Endothelial cell of umbilical vein (primary cell): ENCODE data around the gene CPPED1. TPM values are rescaled to one million over a fixed set of nuclear protein-coding genes. Genes with fewer than 3 reads are reported as not detected.

ENCODE experiments used
- BruUV-seq: library from RNA; stranded (reverse); fragments of 400-500 nt; replicated peaks from 2 replicates; lab custom pipeline; 2021; lab: Mats Ljungman, UMichigan
- CTCF ChIA-PET: fragments of 300-600, 350-600 bp; sonication (Branson Sonifier 250); formaldehyde crosslinking; loops from one replicate; lab custom pipeline; 2021; ENCODE audit warnings: antibody characterized with exemption, inconsistent platforms; lab: Charles Lee
- POLR2A ChIA-PET: fragments of 300-600, 350-600 bp; sonication (Branson Sonifier 250); formaldehyde crosslinking; loops from one replicate; lab custom pipeline; 2021; ENCODE audit warnings: antibody characterized with exemption, inconsistent platforms; lab: Charles Lee
- DNase-seq: peaks from one replicate; pipeline ENCODE4 v3.0.0-alpha.2; 2011; ENCODE audit warnings: low read depth, low spot score
- FAIRE-seq: peaks from 2 replicates; lab custom pipeline; 2011; peaks lifted over from hg19 to GRCh38; lab: Jason Lieb, UNC
- H2AFZ ChIP-seq: 2 replicates; pipeline ENCODE4 v1.6.0; 2012; ENCODE audit warnings: low read depth, low read length, control low read depth, inconsistent platforms
- H3K27ac ChIP-seq: 2 replicates; pipeline ENCODE4 v1.5.1; 2011; ENCODE audit warnings: low read depth, mild to moderate bottlenecking, control low read depth, low read length, moderate library complexity; ENCODE audit not compliant: insufficient read depth
- H3K27me3 ChIP-seq, 2 experiments: 2 replicates each; pipeline versions ENCODE4 v1.6.0 to v1.6.1; 2011; ENCODE audit warnings: low read length in 2 of 2, mixed read lengths in 1 of 2; ENCODE audit not compliant: control insufficient read depth in 2 of 2, insufficient read depth in 2 of 2
- H3K36me3 ChIP-seq, 2 experiments: 2 replicates in 1 of 2; 3 replicates in 1 of 2; pipeline ENCODE4 v1.5.1; 2011; ENCODE audit warnings: low read length in 2 of 2, mild to moderate bottlenecking in 1 of 2, moderate library complexity in 1 of 2; ENCODE audit not compliant: control insufficient read depth in 2 of 2, insufficient read depth in 2 of 2; ENCODE audit errors: extremely low read depth in 1 of 2
- H3K4me1 ChIP-seq: 3 replicates; pipeline ENCODE4 v1.5.1; 2011; ENCODE audit warnings: mild to moderate bottlenecking, low read length; ENCODE audit not compliant: control insufficient read depth, insufficient read depth; ENCODE audit errors: extremely low read depth
- H3K4me2 ChIP-seq: 2 replicates; pipeline ENCODE4 v1.6.1; 2011; ENCODE audit warnings: low read length, control low read depth, mixed read lengths; ENCODE audit not compliant: insufficient read depth
- H3K4me3 ChIP-seq, 3 experiments: fragments of 200-600 bp in 1 of 3; sonication (generic), shearing (Covaris generic) in 1 of 3; replicated peaks in 1 of 3; 2 replicates each; pipeline ENCODE4 v1.5.1; 2011 to 2016; ENCODE audit warnings: control low read depth in 3 of 3, low read length in 3 of 3, mild to moderate bottlenecking in 2 of 3, inconsistent platforms in 1 of 3, low read depth in 1 of 3, moderate library complexity in 1 of 3; ENCODE audit not compliant: insufficient read depth in 1 of 3
- H3K79me2 ChIP-seq: 2 replicates; pipeline ENCODE4 v1.6.0; 2012; ENCODE audit warnings: low read length, inconsistent platforms; ENCODE audit not compliant: control insufficient read depth, insufficient read depth
- H3K9ac ChIP-seq: replicated peaks from 2 replicates; pipeline ENCODE3; 2011; ENCODE audit warnings: low read length, control low read depth; ENCODE audit not compliant: insufficient read depth; ENCODE audit errors: extremely low read depth
- H3K9me1 ChIP-seq: replicated peaks from 3 replicates; pipeline ENCODE4 v1.6.0; 2011; ENCODE audit warnings: mild to moderate bottlenecking, low read length; ENCODE audit not compliant: control insufficient read depth, insufficient read depth; ENCODE audit errors: extremely low read depth
- H3K9me3 ChIP-seq: replicated peaks from 2 replicates; pipeline ENCODE4 v1.5.1; 2012; ENCODE audit warnings: low read length, inconsistent platforms; ENCODE audit not compliant: control insufficient read depth, insufficient read depth
- H4K20me1 ChIP-seq: replicated peaks from 2 replicates; pipeline ENCODE3; 2011; ENCODE audit warnings: mild to moderate bottlenecking, low read length; ENCODE audit not compliant: control insufficient read depth, insufficient read depth; ENCODE audit errors: extremely low read depth
- CTCF ChIP-seq, 2 donors: IDR thresholded peaks; 1 replicate in 1 of 2; 2 replicates in 1 of 2; pipeline ENCODE4 v1.5.1; 2011; ENCODE audit warnings: low read length in 2 of 2, mild to moderate bottlenecking in 2 of 2, moderate library complexity in 2 of 2, control low read depth in 1 of 2, inconsistent platforms in 1 of 2, low read depth in 1 of 2; ENCODE audit not compliant: insufficient read depth in 1 of 2; ENCODE audit errors: extremely low read depth in 1 of 2
- GATA2 ChIP-seq: IDR thresholded peaks from 2 replicates; pipeline ENCODE4 v1.7.0; 2011; ENCODE audit warnings: low read depth, mild to moderate bottlenecking, moderate library complexity, mixed read lengths, low read length; ENCODE audit not compliant: insufficient read length, insufficient read depth
- JUN ChIP-seq: IDR thresholded peaks from 2 replicates; pipeline ENCODE4 v1.6.1; 2011; ENCODE audit warnings: borderline replicate concordance, low read depth; ENCODE audit not compliant: insufficient read length, insufficient read depth
- MAX ChIP-seq: IDR thresholded peaks from 2 replicates; pipeline ENCODE4 v1.6.1; 2011; ENCODE audit not compliant: insufficient read depth, insufficient read length
- POLR2A ChIP-seq: IDR thresholded peaks from 2 replicates; pipeline ENCODE4 v1.6.1; 2012; ENCODE audit warnings: low read depth, mild to moderate bottlenecking, control low read depth, low read length
- POLR2AphosphoS5 ChIP-seq: IDR thresholded peaks from 2 replicates; pipeline ENCODE4 v1.6.1; 2012; ENCODE audit warnings: low read depth, mild to moderate bottlenecking, control low read depth, low read length, moderate library complexity; ENCODE audit not compliant: insufficient read depth
- dilution Hi-C: fragments of 300-500 bp; cut with MboI; formaldehyde crosslinking; loops from one replicate; pipeline ENCODE4 v1.15.0; 2019; ENCODE audit warnings: low sequenced_read_pairs; ENCODE audit not compliant: extremely low pct_ligation_motif_present
- intact Hi-C: fragments of 100-400 bp; cut with micrococcal nuclease; formaldehyde crosslinking; loops from one replicate; pipeline ENCODE4 v1.10.0; 2022
- polyA plus RNA-seq, 4 experiments: library from polyadenylated mRNA; depleted of rRNA in 3 of 4; stranded (reverse) in 3 of 4; unstranded in 1 of 4; fragments of >200 nt; gene quantifications; 2 replicates each; pipeline versions ENCODE4 v1.2.1 to v1.2.3, GENCODE V29; 2011 to 2012; ENCODE audit warnings: missing spikeins in 1 of 4
- total RNA-seq: library from RNA; stranded (reverse); gene quantifications from 2 replicates; pipeline ENCODE4 v1.2.3, GENCODE V29; 2021

Gene CPPED1
- total and polyA plus RNA-seq, 2 donors (not counting 3 experiments of a cell fraction or from before 2014, with no cell fraction given) = 27.9 to 59.3 TPM

GRCh38 chr16:12637002-12637401 lies 166.7 kb downstream of the CPPED1 start:
- H3K4me1 ChIP-seq = no peaks in the 10 kb centered on the region
- no peak overlapping the region for H3K27ac ChIP-seq
- FAIRE-seq (no peak), DNase-seq (no peak)
- H4K20me1 ChIP-seq = no peaks in the 10 kb centered on the region
- H3K27me3 ChIP-seq = no peaks in the 10 kb centered on the region
- H3K9me1 ChIP-seq = no peaks in the 10 kb centered on the region
- no TSS peak for BruUV-seq
- intact Hi-C loops (no loop called here), dilution Hi-C loops (no loop called here)
- no peaks in the 10 kb centered on the region for H3K36me3 ChIP-seq
- no peak for TF ChIP-seq POLR2A
- no peak for TF ChIP-seq MAX
- TF ChIP-seq JUN = no peak
- TF ChIP-seq GATA2 = no peak
- TF ChIP-seq POLR2AphosphoS5 = no peak
- TF ChIP-seq CTCF (IDR thresholded peaks at IDR 0.05; ENCODE audit: extremely low read depth in 1 of 2, insufficient read depth in 1 of 2, low read depth in 1 of 2, low read length in 2 of 2) = no peak
- no peak overlapping the region for H2AFZ ChIP-seq
- ChIA-PET POLR2A (no interaction called here), CTCF (no interaction called here)
- H3K4me2 ChIP-seq = no peak overlapping the region
- H3K9ac ChIP-seq = no peak overlapping the region
- no peak overlapping the region for H3K4me3 ChIP-seq
- H3K79me2 ChIP-seq = no peaks in the 10 kb centered on the region
- H3K9me3 ChIP-seq = no peaks in the 10 kb centered on the region

- DNase-seq (no peak), FAIRE-seq (no peak)
- no peak overlapping the region for H3K4me2 ChIP-seq
- no peak overlapping the region for H3K4me3 ChIP-seq
- no TSS peak for BruUV-seq
- no peak overlapping the region for H3K27ac ChIP-seq
- H4K20me1 ChIP-seq = no peaks in the 10 kb centered on the region
- peaks cover 7% of the 10 kb centered on the region for H3K4me1 ChIP-seq
- TF ChIP-seq JUN (no peak), MAX (no peak), POLR2A (no peak)
- no peaks in the 10 kb centered on the region for H3K27me3 ChIP-seq
- no peak overlapping the region for H3K9ac ChIP-seq
- ChIA-PET CTCF (no interaction called here), POLR2A (no interaction called here)
- dilution Hi-C loops (no loop called here), intact Hi-C loops (no loop called here)
- H3K9me1 ChIP-seq = no peaks in the 10 kb centered on the region
- no peak overlapping the region for H2AFZ ChIP-seq
- no peaks in the 10 kb centered on the region for H3K9me3 ChIP-seq
- H3K36me3 ChIP-seq = no peaks in the 10 kb centered on the region
- no peaks in the 10 kb centered on the region for H3K79me2 ChIP-seq
Measured at GRCh38 chr16:12629271-12629670, 174.4 kb downstream of the CPPED1 start.
